GM20000 (cell line): ENCODE data around the gene EFCC1.

ENCODE experiments used
- DNase-seq: peaks from one replicate; pipeline ENCODE4 v3.0.0; 2012; ENCODE audit warnings: low spot score
- CTCF ChIP-seq: IDR thresholded peaks from 2 replicates; pipeline ENCODE4 v1.5.1; 2012; ENCODE audit warnings: mild to moderate bottlenecking, control low read depth; ENCODE audit errors: extremely low read depth, missing control alignments

EFCC1 gene

GRCh38 chr3:128996726-128997125 is 4.4 kb upstream of the EFCC1 start:
- TF ChIP-seq CTCF, result no peak
- no peak for DNase-seq

- no peak for TF ChIP-seq CTCF
- DNase-seq, result no peak
Observed at GRCh38 chr3:128997486-128998133, 3.5 kb upstream of the EFCC1 start.

- TF ChIP-seq CTCF, result no peak
- no peak for DNase-seq
Observed at GRCh38 chr3:128998561-128998960, 2.5 kb upstream of the EFCC1 start.

- no peak for DNase-seq
Observed at GRCh38 chr3:128999102-128999501, 2.0 kb upstream of the EFCC1 start.

GRCh38 chr3:129000742-129001100 is 383 bp upstream of the EFCC1 start:
- peak; percentile 35 for DNase-seq
- no peak for TF ChIP-seq CTCF

More at GRCh38 chr3:128999102-128999501, 2.0 kb upstream of the EFCC1 start:
- no peak for TF ChIP-seq CTCF

- peak; percentile 35 for DNase-seq
- no peak for TF ChIP-seq CTCF
Observed at GRCh38 chr3:129001806-129002572, 885 bp downstream of the EFCC1 start.
